CD1c-positive myeloid dendritic cell (primary cell): ENCODE measurements around the gene ZNF490.
"Not testable (repeated sequence)": the region's sequence is repeated elsewhere in the genome, so short reads cannot be mapped to it uniquely, and the experiment has no call there.

Experiments used
- DNase-seq: peaks from one replicate; pipeline ENCODE4 v3.0.0-alpha.2; 2016; ENCODE audit errors: extremely low spot score

The ZNF490 gene

DNA sequence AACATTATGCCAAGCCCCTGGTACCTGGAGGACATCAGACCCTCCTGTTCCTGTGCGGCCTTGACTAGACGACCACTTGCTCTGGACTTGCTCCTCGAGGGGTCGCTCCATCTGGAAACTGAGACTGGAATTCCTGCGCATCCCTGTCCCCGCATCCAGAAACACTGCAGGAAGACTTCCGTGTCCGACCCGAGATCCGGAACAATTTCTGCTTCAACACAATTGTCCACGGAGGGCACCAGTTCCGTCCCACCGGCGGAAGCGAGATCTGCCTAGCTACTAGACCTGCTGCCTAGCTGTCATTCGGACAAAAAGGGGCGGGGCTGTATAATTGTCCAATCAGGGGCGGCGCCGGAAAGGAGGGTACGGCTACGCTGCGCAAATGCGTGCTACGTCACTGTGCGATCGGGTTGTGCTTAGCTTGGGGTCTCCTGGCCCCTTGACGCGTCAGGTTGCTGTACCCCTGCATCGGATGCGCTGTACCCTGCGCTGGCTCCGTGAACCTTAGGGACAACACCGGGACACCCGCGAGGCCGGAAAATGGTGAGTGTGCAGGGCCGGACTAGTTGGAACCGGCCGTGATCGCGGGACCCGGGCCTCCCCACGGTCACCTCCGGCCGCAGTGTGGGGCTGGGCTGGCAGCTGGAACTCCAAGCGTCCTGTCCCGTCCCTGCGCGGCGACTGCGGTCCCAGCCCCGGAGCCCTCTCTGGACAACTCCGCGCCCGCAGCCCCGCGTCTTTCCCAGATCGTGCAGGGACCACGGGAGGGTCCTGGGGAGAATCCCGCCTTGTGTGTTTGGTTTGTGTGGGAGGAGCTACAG is at the start of gene ZNF490, which contains the start of gene ZNF791:
ZNF490 (minus strand) TSS at position 274 of the 821 bp plus-strand sequence; CDS start at position 141, 133 bp downstream.
ZNF791 (plus strand) TSS at position 381 of the 821 bp plus-strand sequence; CDS start at position 541, 160 bp downstream.
- DNase-seq, result peak; percentile 99

- DNase-seq, result no peak
Measured at GRCh38 chr19:12657966-12658365, 47.4 kb upstream of the ZNF490 start.

DNA sequence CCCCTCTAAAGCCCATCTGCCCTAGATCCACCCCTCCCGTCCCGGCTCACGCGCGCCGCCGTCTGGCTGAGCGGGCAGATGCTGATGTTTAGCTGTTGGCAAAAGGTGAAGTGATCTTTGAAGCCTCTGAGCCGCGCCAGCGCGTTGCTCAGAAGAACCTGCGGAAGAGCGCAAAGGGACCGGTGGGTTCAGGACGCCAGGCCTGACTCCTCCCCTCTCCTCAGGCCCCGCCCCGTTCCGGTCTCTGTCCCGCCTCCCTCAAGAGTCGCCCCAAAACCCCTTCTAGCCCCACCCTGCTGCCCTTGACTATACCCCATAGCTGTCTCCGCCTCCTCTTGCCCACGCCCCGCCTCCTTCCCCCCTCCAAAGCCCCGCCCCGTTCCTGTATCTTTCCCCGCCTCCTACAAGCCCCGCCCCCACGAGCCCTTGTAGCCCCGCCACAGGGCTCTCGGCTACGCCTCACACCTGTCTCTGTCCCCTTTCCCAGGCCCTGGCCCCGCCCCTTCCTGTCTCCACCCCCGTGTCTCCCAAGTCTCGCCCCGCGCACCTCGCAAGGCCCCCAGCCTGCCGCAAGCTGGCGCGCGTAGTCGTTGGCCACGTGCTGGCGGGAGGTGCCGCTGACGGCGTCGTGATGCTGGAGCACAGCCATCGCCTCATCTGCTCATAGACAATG is 46.4 kb upstream of the ZNF490 start:
- no peak for DNase-seq

DNA sequence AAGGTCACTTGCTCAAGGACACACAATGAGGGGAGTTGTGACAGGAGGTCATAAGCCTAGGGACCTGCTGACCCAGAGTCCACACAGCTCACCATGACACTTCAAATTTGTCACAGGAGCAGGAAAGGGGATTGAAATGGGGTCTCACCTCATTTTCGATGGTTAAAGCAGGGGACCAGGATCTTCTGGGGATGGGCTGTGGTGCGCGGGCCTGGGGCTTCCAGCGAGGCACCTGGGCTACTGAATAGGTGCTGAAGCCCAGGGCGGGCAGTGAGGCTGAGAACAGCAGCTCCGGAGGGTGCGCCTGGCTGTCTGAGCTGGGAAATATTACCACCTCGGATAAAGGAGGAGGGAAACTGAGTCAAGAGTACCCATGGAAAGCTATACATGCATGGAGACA is 44.9 kb upstream of the ZNF490 start:
- DNase-seq, result no peak

- DNase-seq, result no peak
Measured at GRCh38 chr19:12652219-12652618, 41.6 kb upstream of the ZNF490 start.

DNA sequence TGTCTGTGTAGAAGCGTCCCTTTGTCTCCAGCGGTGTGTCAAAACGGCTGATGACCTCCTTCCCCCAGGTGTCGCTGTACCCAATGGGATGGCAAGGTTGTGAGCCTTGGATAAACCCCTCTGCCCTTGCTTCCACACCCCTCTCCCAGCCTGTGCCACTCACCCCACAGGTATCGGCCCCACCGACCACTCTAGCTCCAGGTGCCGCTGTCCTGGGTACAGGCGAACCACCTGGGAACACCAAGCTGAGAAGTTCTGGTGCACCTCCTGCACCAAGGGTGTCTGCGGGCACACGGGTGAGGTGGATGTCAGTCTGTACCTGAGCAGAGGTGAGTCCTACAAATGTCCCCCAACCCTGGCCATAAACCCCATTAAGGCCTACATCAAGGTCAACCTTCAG is 39.3 kb upstream of the ZNF490 start:
- no peak for DNase-seq

DNA sequence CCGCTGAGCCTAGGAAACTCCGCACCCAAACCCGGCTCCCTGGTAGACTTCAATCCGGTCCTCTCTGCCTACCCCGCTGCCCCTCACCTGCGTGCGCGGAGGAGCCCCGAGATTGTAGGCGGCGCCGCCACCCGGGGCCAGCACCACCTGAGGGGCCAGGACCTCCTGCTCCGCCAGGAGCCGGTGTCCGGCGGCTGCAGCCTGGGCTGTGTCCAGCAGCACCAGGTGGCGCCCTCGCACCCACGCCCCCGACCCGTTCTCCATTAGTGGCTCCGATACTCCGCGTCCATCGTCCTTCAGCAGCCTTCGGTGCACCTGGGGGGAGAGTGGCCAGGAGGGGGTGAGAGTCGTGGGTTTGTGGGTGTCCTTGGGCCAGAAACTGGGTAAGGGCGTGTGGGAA is 37.5 kb upstream of the ZNF490 start:
- DNase-seq, result no peak

DNA sequence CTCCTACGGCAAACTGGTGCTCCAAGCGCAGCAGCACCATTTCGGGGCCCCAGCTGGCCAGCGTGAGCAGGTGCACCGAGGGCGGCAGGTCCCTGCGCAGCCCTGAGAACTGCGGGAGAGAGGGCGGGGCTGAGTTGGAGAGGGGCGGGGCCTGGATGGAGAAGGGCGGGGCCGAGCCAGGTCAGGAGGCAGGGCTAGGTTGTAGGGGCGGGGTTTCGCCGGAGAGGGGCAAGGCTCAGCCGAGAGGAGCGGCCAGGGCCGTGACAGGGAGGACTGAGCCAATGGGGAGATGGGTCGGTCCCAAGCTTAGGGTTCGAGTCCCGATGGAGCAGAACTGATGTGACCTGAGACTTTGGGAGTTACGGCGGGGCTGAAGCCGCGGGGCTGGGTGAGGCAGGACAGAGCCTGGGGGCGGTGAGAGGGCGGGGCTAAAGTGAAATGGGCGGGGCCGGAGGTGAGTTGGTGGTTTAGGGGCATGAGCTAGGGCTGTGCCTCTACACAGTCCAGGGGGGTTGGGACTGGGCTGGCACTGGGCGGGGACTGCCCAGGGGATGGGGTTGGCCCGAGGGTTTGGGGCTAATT is 37.0 kb upstream of the ZNF490 start:
- DNase-seq, result peak; percentile 43

- DNase-seq, result no peak
Measured at GRCh38 chr19:12647047-12647446, 36.4 kb upstream of the ZNF490 start.

DNA sequence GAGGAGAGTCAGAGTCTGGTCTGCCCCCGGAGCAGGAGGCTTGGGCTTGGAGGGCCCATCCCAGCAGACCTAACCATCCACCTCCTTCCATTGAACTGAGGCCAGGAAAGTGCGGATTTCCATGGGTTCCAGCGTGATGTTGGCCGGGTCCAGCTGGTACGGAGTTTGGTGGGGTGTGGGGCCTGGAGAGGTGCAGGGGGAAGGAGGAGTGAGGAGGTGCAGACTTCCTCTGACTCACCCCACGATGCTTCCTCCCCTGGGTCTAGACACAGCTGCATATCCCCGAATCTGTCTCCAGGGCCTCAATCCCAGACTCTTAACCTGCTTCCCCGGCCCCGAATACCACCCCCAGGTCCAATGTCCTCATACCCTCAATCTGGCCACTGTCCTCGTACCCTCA is 35.9 kb upstream of the ZNF490 start:
- DNase-seq, result no peak

GRCh38 chr19:12643716-12644115 is 33.1 kb upstream of the ZNF490 start:
- DNase-seq, result not testable (repeated sequence)

GRCh38 chr19:12642506-12642905 is 31.9 kb upstream of the ZNF490 start:
- DNase-seq, result no peak

DNA sequence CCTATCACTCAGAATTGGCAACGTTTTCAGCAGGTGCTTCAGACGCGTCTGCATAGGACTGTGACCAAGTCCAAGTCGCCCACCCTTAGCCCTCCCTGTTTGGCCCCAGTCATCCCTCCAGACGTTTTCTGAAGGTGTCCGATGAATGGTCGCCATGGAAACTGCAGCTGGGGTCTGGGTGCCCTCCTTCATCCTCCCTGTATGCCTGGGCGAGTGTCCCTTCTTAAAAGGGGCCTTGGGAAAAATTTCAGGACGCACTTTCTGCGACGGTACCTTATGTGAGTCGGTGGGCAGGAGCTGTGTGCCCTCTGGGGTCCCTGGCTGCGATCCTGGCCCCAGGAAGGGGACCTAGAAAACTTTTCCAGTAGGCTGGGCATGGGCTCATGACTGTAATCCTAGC is 30.8 kb upstream of the ZNF490 start:
- DNase-seq, result no peak

DNA sequence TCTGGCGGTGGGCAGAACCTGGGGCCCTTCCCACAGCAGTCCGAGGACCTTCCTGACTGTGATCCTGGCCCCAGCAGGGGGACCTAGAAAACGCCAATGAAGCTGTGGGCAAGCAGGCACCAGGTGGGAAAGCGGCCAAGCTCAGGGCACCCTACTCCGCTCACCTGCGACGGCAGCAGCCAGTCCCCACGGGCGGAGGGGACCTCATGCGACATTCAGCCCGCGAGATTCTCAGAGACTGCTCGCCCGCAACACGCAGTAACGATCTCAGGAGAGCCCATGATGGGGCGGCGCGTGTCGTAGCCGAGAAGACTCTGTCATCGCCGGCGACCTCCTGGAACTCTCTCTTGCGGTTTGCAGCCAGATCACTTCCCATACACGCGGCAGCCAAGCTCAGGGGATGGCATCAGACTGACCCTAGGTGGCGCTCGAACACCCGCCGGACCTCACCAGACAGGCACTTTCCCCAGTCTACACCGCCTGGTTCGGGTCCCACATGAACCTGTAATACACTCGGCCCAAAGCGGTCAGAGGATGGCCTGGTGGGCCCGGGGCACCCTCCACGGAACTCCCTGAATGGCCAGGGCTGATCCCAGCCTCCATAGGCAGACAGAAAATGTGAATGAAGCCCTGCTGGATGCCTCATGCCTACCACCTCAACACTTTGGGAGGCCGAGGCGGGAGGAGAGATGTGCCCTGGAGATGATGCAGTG is 29.4 kb upstream of the ZNF490 start:
- peak; percentile 88 for DNase-seq

DNA sequence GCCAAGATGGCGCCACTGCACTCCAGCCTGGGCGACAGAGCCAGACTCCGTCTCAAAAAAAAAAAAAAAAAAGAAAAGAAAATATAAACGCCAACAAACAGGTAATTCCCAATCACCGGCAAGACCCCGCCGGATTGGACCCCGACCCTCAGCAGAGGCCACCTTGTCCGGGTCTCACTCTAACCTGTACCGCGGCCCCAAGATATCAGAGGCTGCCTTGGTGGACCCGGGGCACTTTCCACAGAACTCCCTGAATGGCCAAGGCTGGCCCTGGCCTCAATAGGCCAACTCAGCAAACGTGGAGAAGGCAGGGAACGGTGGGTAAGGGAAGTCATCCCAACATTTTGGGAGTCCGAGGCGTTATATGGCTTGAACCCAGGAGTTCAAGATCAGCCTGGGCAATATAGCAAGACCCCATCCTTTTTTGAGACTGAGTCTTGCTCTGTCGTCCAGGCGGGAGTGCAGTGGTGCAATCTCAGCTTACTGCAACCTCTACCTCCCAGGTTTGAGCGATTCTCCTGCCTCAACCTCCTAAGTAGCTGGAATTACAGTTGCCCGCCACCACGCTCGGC is 28.1 kb upstream of the ZNF490 start:
- no peak for DNase-seq

DNA sequence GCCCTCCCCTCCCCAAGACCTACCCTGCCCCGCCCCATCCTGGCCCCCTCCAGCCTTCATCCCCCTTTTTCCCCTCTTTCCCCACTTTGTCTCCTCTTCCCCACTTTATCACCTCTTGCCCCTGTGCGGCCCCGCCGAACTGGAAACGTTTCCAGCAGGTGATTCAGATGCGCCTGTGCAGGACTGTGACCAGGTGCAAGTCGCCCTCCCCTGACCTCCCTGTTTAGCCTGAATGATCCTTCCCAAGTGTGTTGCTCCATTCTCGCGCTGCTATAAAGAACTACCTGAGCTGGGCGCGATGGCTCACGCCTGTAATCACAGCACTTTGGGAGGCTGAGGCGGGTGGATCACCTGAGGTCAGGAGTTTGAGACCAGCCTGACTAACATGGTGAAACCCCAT is 26.0 kb upstream of the ZNF490 start:
- no peak for DNase-seq

GRCh38 chr19:12629215-12629614 is 18.6 kb upstream of the ZNF490 start:
- DNase-seq, result no peak

GRCh38 chr19:12628040-12629022 is 17.7 kb upstream of the ZNF490 start:
- no peak for DNase-seq

DNA sequence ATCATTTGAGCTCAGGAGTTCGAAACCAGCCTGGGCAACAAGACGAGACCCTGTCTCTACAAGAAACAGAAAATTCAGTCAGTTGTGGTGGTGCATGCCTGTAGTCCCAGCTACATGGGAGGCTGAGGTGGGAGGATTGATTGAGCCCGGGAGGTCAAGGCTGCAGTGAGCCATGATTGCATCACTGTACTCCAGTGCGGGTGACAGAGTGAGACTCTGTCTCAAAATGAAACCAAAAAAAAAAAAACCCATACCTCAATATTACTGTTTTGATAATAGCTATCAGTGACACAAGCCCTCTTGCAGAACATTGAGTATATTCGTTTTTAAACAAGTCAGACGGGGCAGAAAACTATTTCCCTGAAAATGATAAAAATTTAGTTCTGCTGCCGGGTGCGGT is 16.3 kb upstream of the ZNF490 start:
- DNase-seq, result no peak

GRCh38 chr19:12623361-12624031 is 12.9 kb upstream of the ZNF490 start:
- DNase-seq, result no peak
